HepG2 (cell line): Measurements from ENCODE around the gene IL12B. TPM values are rescaled to one million over a fixed set of nuclear protein-coding genes. Genes with fewer than 3 reads are reported as not detected.

ENCODE experiments used
- ATAC-seq: fragments of 200-7000 bp; cut with Tn5 transposase; 3 replicates; pipeline ENCODE4 v1.9.1; 2020; ENCODE audit warnings: mild to moderate bottlenecking, moderate library complexity
- BruUV-seq: library from RNA; stranded (reverse); fragments of 400-500 nt; replicated peaks from 2 replicates; lab custom pipeline; 2021; lab: Mats Ljungman, UMichigan
- CTCF ChIA-PET: fragments of 300-600 bp; formaldehyde crosslinking; extraction: SDS; loops from one replicate; lab custom pipeline; 2021; ENCODE audit warnings: low total read pairs, inconsistent platforms, low intra/inter-chr PET ratio; lab: Yijun Ruan, JAX
- POLR2A ChIA-PET: fragments of 350-600 bp; sonication (Branson Sonifier 250); formaldehyde crosslinking; loops from one replicate; lab custom pipeline; 2020; ENCODE audit warnings: antibody characterized with exemption, inconsistent platforms; lab: Yijun Ruan, JAX
- DNase-seq: peaks from one replicate; pipeline ENCODE4 v3.0.0-alpha.2; 2015; ENCODE audit warnings: low spot score
- FAIRE-seq: peaks from 3 replicates; lab custom pipeline; 2011; peaks lifted over from hg19 to GRCh38; lab: Jason Lieb, UNC
- H2AFZ ChIP-seq: one replicate; pipeline ENCODE4 v1.6.1; 2011; ENCODE audit warnings: low read length, inconsistent platforms
- H3K27ac ChIP-seq: fragments of 300-600 bp; 3 replicates; pipeline ENCODE4 v1.8.0; 2011; ENCODE audit warnings: mixed run types, mild to moderate bottlenecking, mixed read lengths, low read length, inconsistent platforms; ENCODE audit not compliant: insufficient read depth; ENCODE audit errors: extremely low read length
- H3K27me3 ChIP-seq, 2 experiments: fragments of 200-600 bp in 1 of 2; 2 replicates in 1 of 2; 3 replicates in 1 of 2; pipeline versions ENCODE4 v1.6.0 to v1.8.0; 2011; ENCODE audit warnings: low read length in 2 of 2, mild to moderate bottlenecking in 2 of 2, moderate library complexity in 2 of 2, inconsistent platforms in 1 of 2; ENCODE audit not compliant: insufficient read depth in 2 of 2, control insufficient read depth in 1 of 2
- H3K36me3 ChIP-seq, 2 experiments: fragments of 200-600 bp in 1 of 2; replicated peaks in 1 of 2; 2 replicates in 1 of 2; 3 replicates in 1 of 2; pipeline versions ENCODE4 v1.5.1 to v1.8.0; 2011; ENCODE audit warnings: low read length in 2 of 2, inconsistent platforms in 1 of 2; ENCODE audit not compliant: insufficient read depth in 2 of 2, control insufficient read depth in 1 of 2
- H3K4me1 ChIP-seq: 2 replicates; pipeline ENCODE4 v1.5.1; 2012; ENCODE audit warnings: low read length, inconsistent platforms; ENCODE audit not compliant: insufficient read depth
- H3K4me2 ChIP-seq: 2 replicates; pipeline ENCODE4 v1.6.0; 2011; ENCODE audit warnings: low read depth, low read length, inconsistent platforms
- H3K4me3 ChIP-seq, 3 experiments: fragments of 200-600 bp in 1 of 3; sonication (generic), shearing (Covaris generic) in 1 of 3; replicated peaks in 1 of 3; 2 replicates each; pipeline ENCODE4 v1.5.1; 2011 to 2016; ENCODE audit warnings: low read length in 3 of 3, inconsistent platforms in 2 of 3, low read depth in 2 of 3, mild to moderate bottlenecking in 2 of 3, control low read depth in 1 of 3, mixed read lengths in 1 of 3; ENCODE audit not compliant: insufficient read depth in 1 of 3
- H3K79me2 ChIP-seq: one replicate; pipeline ENCODE4 v1.6.1; 2011; ENCODE audit warnings: low read length, inconsistent platforms; ENCODE audit not compliant: insufficient read depth
- H3K9ac ChIP-seq: 2 replicates; pipeline ENCODE4 v1.6.0; 2011; ENCODE audit warnings: mild to moderate bottlenecking, low read depth, low read length, inconsistent platforms; ENCODE audit not compliant: insufficient read depth
- H3K9me3 ChIP-seq: 2 replicates; pipeline ENCODE4 v1.5.1; 2012; ENCODE audit warnings: mild to moderate bottlenecking, low read length
- H4K20me1 ChIP-seq: 2 replicates; pipeline ENCODE4 v1.6.0; 2011; ENCODE audit warnings: inconsistent platforms, mild to moderate bottlenecking, low read length, moderate library complexity; ENCODE audit not compliant: insufficient read depth
- CSRNP2 ChIP-seq: sonication (generic); formaldehyde crosslinking; conservative IDR thresholded peaks from 2 replicates; pipeline ENCODE4 v1.8.0; 2022; ENCODE audit warnings: low read depth, missing genetic modification reagents
- GABPB1 ChIP-seq: IDR thresholded peaks from 2 replicates; pipeline ENCODE4 v1.6.1; 2016; ENCODE audit warnings: mild to moderate bottlenecking, missing genetic modification reagents, moderate library complexity, missing compliant biosample characterization
- TFAP4 ChIP-seq: sonication (generic); IDR thresholded peaks from 2 replicates; pipeline ENCODE4 v1.6.1; 2016; ENCODE audit warnings: low read depth, borderline replicate concordance
- ZSCAN21 ChIP-seq: sonication (generic); formaldehyde crosslinking; IDR thresholded peaks from 2 replicates; pipeline ENCODE4 v1.8.0; 2022; ENCODE audit warnings: mild to moderate bottlenecking, missing genetic modification reagents, moderate library complexity, borderline replicate concordance
- WGBS: methylation state at CpG from one replicate; pipeline ENCODE4 v1.1.6; 2017; ENCODE audit warnings: low lambda C conversion rate; 5-methylcytosine and 5-hydroxymethylcytosine counted together
- in situ Hi-C: cut with HindIII; loops from 2 replicates; pipeline ENCODE4 v1.10.0; 2017; ENCODE audit warnings: low pct_unique_long_range_greater_than_20kb; ENCODE audit not compliant: extremely low pct_ligation_motif_present
- intact Hi-C: fragments of 100-400 bp; cut with micrococcal nuclease; formaldehyde crosslinking; loops from one replicate; pipeline ENCODE4 v1.10.0; 2022; ENCODE audit not compliant: unreplicated experiment
- polyA plus RNA-seq, 8 experiments: library from polyadenylated mRNA; depleted of rRNA in 3 of 8; stranded (reverse) in 7 of 8; unstranded in 1 of 8; fragments of >200 nt; fragmentation: Illumina TruSeq in 4 of 8; extraction: Trizol in 4 of 8; gene quantifications; 2 replicates each; pipeline versions ENCODE4 v1.2.1 to v1.2.3, GENCODE V29; 2011 to 2016; ENCODE audit warnings: low read depth in 4 of 8, missing spikeins in 1 of 8, mixed read lengths in 1 of 8; ENCODE audit not compliant: insufficient read depth in 1 of 8
- total RNA-seq, 5 experiments: library from RNA; depleted of rRNA; stranded (reverse); fragments of >200 nt; fragmentation: Illumina TruSeq; extraction: Trizol; gene quantifications; 2 replicates each; pipeline ENCODE4 v1.2.3, GENCODE V29; 2016; ENCODE audit warnings: low read depth in 1 of 5
- TF ChIP-seq, protein P1 (sequence below), 2 experiments: sonication (generic) in 1 of 2; formaldehyde crosslinking in 1 of 2; IDR thresholded peaks; 2 replicates each; pipeline versions ENCODE4 v1.4.0 to v1.6.1; 2016 to 2020; ENCODE audit warnings: borderline replicate concordance in 1 of 2, low read depth in 1 of 2, mild to moderate bottlenecking in 1 of 2, missing genetic modification reagents in 1 of 2
- TF ChIP-seq, protein P2 (sequence below): IDR thresholded peaks from 2 replicates; pipeline ENCODE4 v1.6.1; 2018; ENCODE audit warnings: missing genetic modification reagents

The IL12B gene
- total and polyA plus RNA-seq, 2 of the 13 experiments (the other 11 are each of a cell fraction or from before 2014, with no cell fraction given), result not detected

DNA sequence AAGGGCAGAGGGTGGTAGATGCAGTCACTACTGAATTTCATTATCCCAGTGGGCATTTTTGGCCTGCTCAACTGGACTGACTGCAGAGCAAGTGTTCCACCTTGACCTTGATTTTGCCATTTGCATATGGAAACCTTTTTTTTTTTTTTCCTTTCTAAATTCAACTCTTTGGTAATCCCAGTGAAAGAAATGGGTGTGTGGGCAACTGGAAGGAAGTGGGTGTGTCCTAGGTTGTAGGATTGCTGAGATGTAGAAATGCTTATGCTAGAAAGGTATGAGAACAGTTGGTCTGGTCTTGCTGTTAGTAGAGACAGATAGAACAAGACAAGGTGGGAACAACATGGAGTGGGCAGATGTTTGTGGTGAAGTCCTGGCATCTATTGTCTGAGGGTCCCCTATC is 7.8 kb upstream of the IL12B start (continued):
- TF ChIP-seq, protein P1, sequence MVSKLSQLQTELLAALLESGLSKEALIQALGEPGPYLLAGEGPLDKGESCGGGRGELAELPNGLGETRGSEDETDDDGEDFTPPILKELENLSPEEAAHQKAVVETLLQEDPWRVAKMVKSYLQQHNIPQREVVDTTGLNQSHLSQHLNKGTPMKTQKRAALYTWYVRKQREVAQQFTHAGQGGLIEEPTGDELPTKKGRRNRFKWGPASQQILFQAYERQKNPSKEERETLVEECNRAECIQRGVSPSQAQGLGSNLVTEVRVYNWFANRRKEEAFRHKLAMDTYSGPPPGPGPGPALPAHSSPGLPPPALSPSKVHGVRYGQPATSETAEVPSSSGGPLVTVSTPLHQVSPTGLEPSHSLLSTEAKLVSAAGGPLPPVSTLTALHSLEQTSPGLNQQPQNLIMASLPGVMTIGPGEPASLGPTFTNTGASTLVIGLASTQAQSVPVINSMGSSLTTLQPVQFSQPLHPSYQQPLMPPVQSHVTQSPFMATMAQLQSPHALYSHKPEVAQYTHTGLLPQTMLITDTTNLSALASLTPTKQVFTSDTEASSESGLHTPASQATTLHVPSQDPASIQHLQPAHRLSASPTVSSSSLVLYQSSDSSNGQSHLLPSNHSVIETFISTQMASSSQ (IDR thresholded peaks at IDR 0.05; ENCODE audit: low read depth), result no peak
- TF ChIP-seq, protein P1 (CRISPR knock-in tag; IDR thresholded peaks at IDR 0.05; ENCODE audit: borderline replicate concordance), result no peak
- no peak for TF ChIP-seq TFAP4
- TF ChIP-seq, all 625 proteins: peak for 0

- no TSS peak for BruUV-seq
- H3K4me3 ChIP-seq, result no peak overlapping the region
- in situ Hi-C loops, result no loop called here
- no peak for TF ChIP-seq ZSCAN21 (CRISPR knock-in tag)
- no peak for TF ChIP-seq GABPB1 (CRISPR knock-in tag)
- TF ChIP-seq, protein P2, sequence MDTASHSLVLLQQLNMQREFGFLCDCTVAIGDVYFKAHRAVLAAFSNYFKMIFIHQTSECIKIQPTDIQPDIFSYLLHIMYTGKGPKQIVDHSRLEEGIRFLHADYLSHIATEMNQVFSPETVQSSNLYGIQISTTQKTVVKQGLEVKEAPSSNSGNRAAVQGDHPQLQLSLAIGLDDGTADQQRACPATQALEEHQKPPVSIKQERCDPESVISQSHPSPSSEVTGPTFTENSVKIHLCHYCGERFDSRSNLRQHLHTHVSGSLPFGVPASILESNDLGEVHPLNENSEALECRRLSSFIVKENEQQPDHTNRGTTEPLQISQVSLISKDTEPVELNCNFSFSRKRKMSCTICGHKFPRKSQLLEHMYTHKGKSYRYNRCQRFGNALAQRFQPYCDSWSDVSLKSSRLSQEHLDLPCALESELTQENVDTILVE (CRISPR knock-in tag), result no peak
- no peak for TF ChIP-seq CSRNP2 (CRISPR knock-in tag)
Measured at GRCh38 chr5:159337016-159337955, 7.0 kb upstream of the IL12B start.

More at GRCh38 chr5:159337016-159337955, 7.0 kb upstream of the IL12B start:
- FAIRE-seq (no peak), ATAC-seq (no peak), DNase-seq (no peak)
- Histone ChIP-seq H4K20me1 (no peaks in the 10 kb centered on the region), H3K36me3 (no peaks in the 10 kb centered on the region), H3K4me2 (no peak overlapping the region), H3K27me3 (peaks cover 1 to 14% of the 10 kb centered on the region in 2 experiments; a peak in 2 of 5 replicates), H3K4me1 (peaks cover 10% of the 10 kb centered on the region), H3K9ac (no peak overlapping the region), H2AFZ (no peak overlapping the region), H3K27ac (no peak overlapping the region), H3K9me3 (no peaks in the 10 kb centered on the region), H3K79me2 (no peaks in the 10 kb centered on the region)
- intact Hi-C loops, result no loop called here
- ChIA-PET CTCF (no interaction called here), POLR2A (no interaction called here)
- WGBS, result 10% methylated on average over 1 of the region's 1 CpG
